HepG2 (cell line): ENCODE results near the gene PAIP1. TPM values are rescaled to one million over a fixed set of nuclear protein-coding genes. Genes with fewer than 3 reads are reported as not detected.

Experiments
- ATAC-seq: fragments of 200-7000 bp; cut with Tn5 transposase; 3 replicates; pipeline ENCODE4 v1.9.1; 2020; ENCODE audit warnings: mild to moderate bottlenecking, moderate library complexity
- BruUV-seq: library from RNA; stranded (reverse); fragments of 400-500 nt; replicated peaks from 2 replicates; lab custom pipeline; 2021; lab: Mats Ljungman, UMichigan
- CTCF ChIA-PET: fragments of 300-600 bp; formaldehyde crosslinking; extraction: SDS; loops from one replicate; lab custom pipeline; 2021; ENCODE audit warnings: low total read pairs, inconsistent platforms, low intra/inter-chr PET ratio; lab: Yijun Ruan, JAX
- POLR2A ChIA-PET: fragments of 350-600 bp; sonication (Branson Sonifier 250); formaldehyde crosslinking; loops from one replicate; lab custom pipeline; 2020; ENCODE audit warnings: antibody characterized with exemption, inconsistent platforms; lab: Yijun Ruan, JAX
- DNase-seq: peaks from one replicate; pipeline ENCODE4 v3.0.0-alpha.2; 2015; ENCODE audit warnings: low spot score
- FAIRE-seq: peaks from 3 replicates; lab custom pipeline; 2011; peaks lifted over from hg19 to GRCh38; lab: Jason Lieb, UNC
- H2AFZ ChIP-seq: one replicate; pipeline ENCODE4 v1.6.1; 2011; ENCODE audit warnings: low read length, inconsistent platforms
- H3K27ac ChIP-seq: fragments of 300-600 bp; 3 replicates; pipeline ENCODE4 v1.8.0; 2011; ENCODE audit warnings: mixed run types, mild to moderate bottlenecking, mixed read lengths, low read length, inconsistent platforms; ENCODE audit not compliant: insufficient read depth; ENCODE audit errors: extremely low read length
- H3K27me3 ChIP-seq, 2 experiments: fragments of 200-600 bp in 1 of 2; 2 replicates in 1 of 2; 3 replicates in 1 of 2; pipeline versions ENCODE4 v1.6.0 to v1.8.0; 2011; ENCODE audit warnings: low read length in 2 of 2, mild to moderate bottlenecking in 2 of 2, moderate library complexity in 2 of 2, inconsistent platforms in 1 of 2; ENCODE audit not compliant: insufficient read depth in 2 of 2, control insufficient read depth in 1 of 2
- H3K36me3 ChIP-seq, 2 experiments: fragments of 200-600 bp in 1 of 2; replicated peaks in 1 of 2; 2 replicates in 1 of 2; 3 replicates in 1 of 2; pipeline versions ENCODE4 v1.5.1 to v1.8.0; 2011; ENCODE audit warnings: low read length in 2 of 2, inconsistent platforms in 1 of 2; ENCODE audit not compliant: insufficient read depth in 2 of 2, control insufficient read depth in 1 of 2
- H3K4me1 ChIP-seq: 2 replicates; pipeline ENCODE4 v1.5.1; 2012; ENCODE audit warnings: low read length, inconsistent platforms; ENCODE audit not compliant: insufficient read depth
- H3K4me2 ChIP-seq: 2 replicates; pipeline ENCODE4 v1.6.0; 2011; ENCODE audit warnings: low read depth, low read length, inconsistent platforms
- H3K4me3 ChIP-seq, 3 experiments: fragments of 200-600 bp in 1 of 3; sonication (generic), shearing (Covaris generic) in 1 of 3; replicated peaks in 1 of 3; 2 replicates each; pipeline ENCODE4 v1.5.1; 2011 to 2016; ENCODE audit warnings: low read length in 3 of 3, inconsistent platforms in 2 of 3, low read depth in 2 of 3, mild to moderate bottlenecking in 2 of 3, control low read depth in 1 of 3, mixed read lengths in 1 of 3; ENCODE audit not compliant: insufficient read depth in 1 of 3
- H3K79me2 ChIP-seq: one replicate; pipeline ENCODE4 v1.6.1; 2011; ENCODE audit warnings: low read length, inconsistent platforms; ENCODE audit not compliant: insufficient read depth
- H3K9ac ChIP-seq: 2 replicates; pipeline ENCODE4 v1.6.0; 2011; ENCODE audit warnings: mild to moderate bottlenecking, low read depth, low read length, inconsistent platforms; ENCODE audit not compliant: insufficient read depth
- H3K9me3 ChIP-seq: 2 replicates; pipeline ENCODE4 v1.5.1; 2012; ENCODE audit warnings: mild to moderate bottlenecking, low read length
- H4K20me1 ChIP-seq: 2 replicates; pipeline ENCODE4 v1.6.0; 2011; ENCODE audit warnings: inconsistent platforms, mild to moderate bottlenecking, low read length, moderate library complexity; ENCODE audit not compliant: insufficient read depth
- ATM ChIP-seq: fragments of 450-650 bp; IDR thresholded peaks from 2 replicates; pipeline ENCODE4 v1.7.1; 2017; ENCODE audit warnings: mild to moderate bottlenecking, borderline replicate concordance
- MAFF ChIP-seq: IDR thresholded peaks from 2 replicates; pipeline ENCODE4 v1.6.1; 2011; ENCODE audit warnings: low read depth, low read length, improper control_type of control experiment
- MAFK ChIP-seq, 2 experiments: IDR thresholded peaks in 1 of 2; conservative IDR thresholded peaks in 1 of 2; 2 replicates each; pipeline ENCODE4 v1.6.1; 2011; ENCODE audit warnings: improper control_type of control experiment in 2 of 2, low read length in 2 of 2
- SMC3 ChIP-seq: IDR thresholded peaks from 2 replicates; pipeline ENCODE4 v1.6.1; 2011; ENCODE audit warnings: low read length, improper control_type of control experiment
- TBP ChIP-seq: sonication (generic); formaldehyde crosslinking; IDR thresholded peaks from 2 replicates; pipeline ENCODE4 v1.5.0; 2020; ENCODE audit warnings: missing genetic modification reagents
- ZBTB40 ChIP-seq, 2 experiments: fragments of 450-650 bp in 1 of 2; sonication (generic) in 1 of 2; formaldehyde crosslinking in 1 of 2; IDR thresholded peaks; 2 replicates each; pipeline versions ENCODE4 v1.6.1 to v1.8.0; 2016 to 2022; ENCODE audit warnings: antibody characterized with exemption in 1 of 2, mild to moderate bottlenecking in 1 of 2, missing genetic modification reagents in 1 of 2
- ZNF263 ChIP-seq: sonication (generic); formaldehyde crosslinking; IDR thresholded peaks from 2 replicates; pipeline ENCODE4 v1.4.0; 2020; ENCODE audit warnings: missing genetic modification reagents
- ZNF512B ChIP-seq: sonication (generic); formaldehyde crosslinking; IDR thresholded peaks from 2 replicates; pipeline ENCODE4 v1.5.1; 2020; ENCODE audit warnings: missing genetic modification reagents, mild to moderate bottlenecking, borderline replicate concordance
- ZNF564 ChIP-seq: sonication (generic); formaldehyde crosslinking; IDR thresholded peaks from 2 replicates; pipeline ENCODE4 v1.8.1; 2023; ENCODE audit warnings: mild to moderate bottlenecking, missing genetic modification reagents
- WGBS: methylation state at CpG from one replicate; pipeline ENCODE4 v1.1.6; 2017; ENCODE audit warnings: low lambda C conversion rate; 5-methylcytosine and 5-hydroxymethylcytosine counted together
- in situ Hi-C: cut with HindIII; loops from 2 replicates; pipeline ENCODE4 v1.10.0; 2017; ENCODE audit warnings: low pct_unique_long_range_greater_than_20kb; ENCODE audit not compliant: extremely low pct_ligation_motif_present
- intact Hi-C: fragments of 100-400 bp; cut with micrococcal nuclease; formaldehyde crosslinking; loops from one replicate; pipeline ENCODE4 v1.10.0; 2022; ENCODE audit not compliant: unreplicated experiment
- polyA plus RNA-seq, 8 experiments: library from polyadenylated mRNA; depleted of rRNA in 3 of 8; stranded (reverse) in 7 of 8; unstranded in 1 of 8; fragments of >200 nt; fragmentation: Illumina TruSeq in 4 of 8; extraction: Trizol in 4 of 8; gene quantifications; 2 replicates each; pipeline versions ENCODE4 v1.2.1 to v1.2.3, GENCODE V29; 2011 to 2016; ENCODE audit warnings: low read depth in 4 of 8, missing spikeins in 1 of 8, mixed read lengths in 1 of 8; ENCODE audit not compliant: insufficient read depth in 1 of 8
- total RNA-seq, 5 experiments: library from RNA; depleted of rRNA; stranded (reverse); fragments of >200 nt; fragmentation: Illumina TruSeq; extraction: Trizol; gene quantifications; 2 replicates each; pipeline ENCODE4 v1.2.3, GENCODE V29; 2016; ENCODE audit warnings: low read depth in 1 of 5

The PAIP1 gene
- total and polyA plus RNA-seq, 2 of the 13 experiments (the other 11 are each of a cell fraction or from before 2014, with no cell fraction given): 96.6 to 116 TPM

GRCh38 chr5:43569236-43569746 is 12.4 kb upstream of the PAIP1 start:
- ChIA-PET POLR2A (no interaction called here), CTCF (no interaction called here)
- intact Hi-C loops: no loop called here
- Histone ChIP-seq H2AFZ (no peak overlapping the region), H3K9me3 (no peaks in the 10 kb centered on the region), H4K20me1 (no peaks in the 10 kb centered on the region), H3K27ac (no peak overlapping the region), H3K4me3 (no peak overlapping the region), H3K4me2 (no peak overlapping the region), H3K9ac (no peak overlapping the region), H3K36me3 (no peaks in the 10 kb centered on the region; a peak in 1 of 5 replicates), H3K27me3 (no peaks in the 10 kb centered on the region), H3K4me1 (no peaks in the 10 kb centered on the region), H3K79me2 (no peaks in the 10 kb centered on the region)
- FAIRE-seq (no peak), DNase-seq (no peak), ATAC-seq (no peak)
- BruUV-seq: no TSS peak
- in situ Hi-C loops: no loop called here
- 84% methylated on average over 4 of the region's 4 CpGs for WGBS
- TF ChIP-seq SMC3: no peak
- TF ChIP-seq MAFK (conservative IDR thresholded peaks at IDR 0.05 in 1 of 2, IDR thresholded peaks at IDR 0.05 in 1 of 2; ENCODE audit: low read length in 2 of 2): peak in 1 of 2 experiments; percentile 50; a peak in 2 of 4 replicates
- TF ChIP-seq ZBTB40 (IDR thresholded peaks at IDR 0.05): no peak
- no peak for TF ChIP-seq ZBTB40 (CRISPR knock-in tag; IDR thresholded peaks at IDR 0.05)
- TF ChIP-seq ATM: no peak
- TF ChIP-seq ZNF512B: no peak
- no peak for TF ChIP-seq TBP (CRISPR knock-in tag)
- no peak for TF ChIP-seq ZNF263 (CRISPR knock-in tag)
- 0 out of 2 replicates have a peak, but pooled peaks have one; percentile 36 for TF ChIP-seq MAFF
- no peak for TF ChIP-seq ZNF564 (CRISPR knock-in tag)
